ENCODE data around the gene SLC66A1.

SLC66A1 gene

GRCh38 chr1:19370453-19371170 is 58.5 kb downstream of the SLC66A1 start:
- Histone ChIP-seq H2AK5ac (ENCODE audit: low read length, severe bottlenecking) (no peak overlapping the region), H3K79me1 (replicated peaks; ENCODE audit: low read length, poor library complexity, severe bottlenecking) (peaks cover 67% of the 10 kb centered on the region), H3K27me3 (ENCODE audit: control insufficient read depth in 1 of 2, insufficient read depth in 1 of 2, low read length in 2 of 2) (no peaks in the 10 kb centered on the region), H3K23ac (ENCODE audit: low read length in 2 of 2) (peak overlapping the region in 1 of 2 experiments; percentile 32), H2BK15ac (ENCODE audit: low read depth, poor library complexity, severe bottlenecking) (no peak overlapping the region), H3K9me3 (ENCODE audit: control insufficient read depth, low read length) (no peaks in the 10 kb centered on the region), H3K4me3 (ENCODE audit: insufficient read depth in 1 of 2, low read depth in 1 of 2, low read length in 2 of 2) (no peak overlapping the region), H3K4me2 (ENCODE audit: low read length, poor library complexity, severe bottlenecking) (no peak overlapping the region), H3K18ac (ENCODE audit: low read depth in 1 of 2, low read length in 2 of 2) (peak overlapping the region in 1 of 2 experiments; percentile 11), H4K91ac (ENCODE audit: low read length) (no peak overlapping the region), H4K8ac (ENCODE audit: low read length) (no peak overlapping the region), H2BK12ac (ENCODE audit: low read length in 2 of 2) (no peak overlapping the region), H2AFZ (ENCODE audit: low read depth, low read length) (no peak overlapping the region), H2BK120ac (ENCODE audit: low read depth, low read length) (no peak overlapping the region), H3K36me3 (ENCODE audit: control insufficient read depth in 1 of 2, insufficient read depth in 2 of 2, low read depth in 1 of 2, low read length in 2 of 2) (peaks cover 54 to 78% of the 10 kb centered on the region in 2 experiments), H3K14ac (ENCODE audit: low read length in 2 of 2) (no peak overlapping the region), H3K4ac (ENCODE audit: low read depth in 1 of 2, low read length in 2 of 2) (no peak overlapping the region), H3K4me1 (ENCODE audit: control insufficient read depth, insufficient read depth, low read depth, low read length) (peaks cover 8% of the 10 kb centered on the region), H2BK5ac (ENCODE audit: low read depth, low read length, poor library complexity, severe bottlenecking) (no peak overlapping the region), H3K9ac (ENCODE audit: low read length) (no peak overlapping the region), H3K27ac (ENCODE audit: low read length, poor library complexity, severe bottlenecking) (no peak overlapping the region)
- DNase-seq: no peak
- 95% methylated on average over 11 of the region's 13 CpGs for WGBS

GRCh38 chr1:19371226-19372135 is 59.4 kb downstream of the SLC66A1 start:
- Histone ChIP-seq H3K9ac (ENCODE audit: low read length) (no peak overlapping the region), H4K91ac (ENCODE audit: low read length) (no peak overlapping the region), H2BK12ac (ENCODE audit: low read length in 2 of 2) (no peak overlapping the region), H3K14ac (ENCODE audit: low read length in 2 of 2) (no peak overlapping the region), H4K8ac (ENCODE audit: low read length) (no peak overlapping the region), H2AFZ (ENCODE audit: low read depth, low read length) (no peak overlapping the region), H3K27me3 (ENCODE audit: control insufficient read depth in 1 of 2, insufficient read depth in 1 of 2, low read length in 2 of 2) (no peaks in the 10 kb centered on the region), H3K27ac (ENCODE audit: low read length, poor library complexity, severe bottlenecking) (no peak overlapping the region), H2BK120ac (ENCODE audit: low read depth, low read length) (no peak overlapping the region), H3K9me3 (ENCODE audit: control insufficient read depth, low read length) (peaks cover 5% of the 10 kb centered on the region), H3K36me3 (ENCODE audit: control insufficient read depth in 1 of 2, insufficient read depth in 2 of 2, low read depth in 1 of 2, low read length in 2 of 2) (peaks cover 62 to 85% of the 10 kb centered on the region in 2 experiments), H2BK15ac (ENCODE audit: low read depth, poor library complexity, severe bottlenecking) (no peak overlapping the region), H2AK5ac (ENCODE audit: low read length, severe bottlenecking) (no peak overlapping the region), H3K23ac (ENCODE audit: low read length in 2 of 2) (no peak overlapping the region), H3K4me2 (ENCODE audit: low read length, poor library complexity, severe bottlenecking) (no peak overlapping the region), H2BK5ac (ENCODE audit: low read depth, low read length, poor library complexity, severe bottlenecking) (no peak overlapping the region), H3K4me3 (ENCODE audit: insufficient read depth in 1 of 2, low read depth in 1 of 2, low read length in 2 of 2) (no peak overlapping the region), H3K18ac (ENCODE audit: low read depth in 1 of 2, low read length in 2 of 2) (no peak overlapping the region), H3K4me1 (ENCODE audit: control insufficient read depth, insufficient read depth, low read depth, low read length) (peaks cover 8% of the 10 kb centered on the region), H3K79me1 (replicated peaks; ENCODE audit: low read length, poor library complexity, severe bottlenecking) (peaks cover 70% of the 10 kb centered on the region), H3K4ac (ENCODE audit: low read depth in 1 of 2, low read length in 2 of 2) (no peak overlapping the region)
- no peak for DNase-seq
- WGBS: 97% methylated on average over 22 of the region's 23 CpGs

GRCh38 chr1:19372136-19372514 is 60.0 kb downstream of the SLC66A1 start:
- no peaks in the 10 kb centered on the region for H3K27me3 ChIP-seq (ENCODE audit: control insufficient read depth in 1 of 2, insufficient read depth in 1 of 2, low read length in 2 of 2)
- no peak overlapping the region for H3K4me2 ChIP-seq (ENCODE audit: low read length, poor library complexity, severe bottlenecking)
- no peak for DNase-seq
- no peak overlapping the region for H2BK12ac ChIP-seq (ENCODE audit: low read length in 2 of 2)
- H3K4ac ChIP-seq (ENCODE audit: low read depth in 1 of 2, low read length in 2 of 2): no peak overlapping the region
- H3K14ac ChIP-seq (ENCODE audit: low read length in 2 of 2): no peak overlapping the region
- no peak overlapping the region for H3K27ac ChIP-seq (ENCODE audit: low read length, poor library complexity, severe bottlenecking)
- H2BK15ac ChIP-seq (ENCODE audit: low read depth, poor library complexity, severe bottlenecking): no peak overlapping the region
- H3K18ac ChIP-seq (ENCODE audit: low read depth in 1 of 2, low read length in 2 of 2): no peak overlapping the region
- no peak overlapping the region for H3K4me3 ChIP-seq (ENCODE audit: insufficient read depth in 1 of 2, low read depth in 1 of 2, low read length in 2 of 2)
- peaks cover 12% of the 10 kb centered on the region for H3K9me3 ChIP-seq (ENCODE audit: control insufficient read depth, low read length)
- H2AK5ac ChIP-seq (ENCODE audit: low read length, severe bottlenecking): no peak overlapping the region
- H4K91ac ChIP-seq (ENCODE audit: low read length): no peak overlapping the region
- H2AFZ ChIP-seq (ENCODE audit: low read depth, low read length): no peak overlapping the region
- 98% methylated on average over 5 of the region's 5 CpGs for WGBS
- peaks cover 68% of the 10 kb centered on the region for H3K79me1 ChIP-seq (replicated peaks; ENCODE audit: low read length, poor library complexity, severe bottlenecking)
- H4K8ac ChIP-seq (ENCODE audit: low read length): no peak overlapping the region
- no peak overlapping the region for H2BK5ac ChIP-seq (ENCODE audit: low read depth, low read length, poor library complexity, severe bottlenecking)
- no peak overlapping the region for H3K23ac ChIP-seq (ENCODE audit: low read length in 2 of 2)
- no peak overlapping the region for H2BK120ac ChIP-seq (ENCODE audit: low read depth, low read length)
- H3K9ac ChIP-seq (ENCODE audit: low read length): peak overlapping the region; percentile 66
- H3K36me3 ChIP-seq (ENCODE audit: control insufficient read depth in 1 of 2, insufficient read depth in 2 of 2, low read depth in 1 of 2, low read length in 2 of 2): peaks cover 63 to 85% of the 10 kb centered on the region in 2 experiments
- H3K4me1 ChIP-seq (ENCODE audit: control insufficient read depth, insufficient read depth, low read depth, low read length): peaks cover 5% of the 10 kb centered on the region

- H4K8ac ChIP-seq (ENCODE audit: low read length): no peak overlapping the region
- peaks cover 2% of the 10 kb centered on the region for H3K4me1 ChIP-seq (ENCODE audit: control insufficient read depth, insufficient read depth, low read depth, low read length)
- no peak overlapping the region for H2BK5ac ChIP-seq (ENCODE audit: low read depth, low read length, poor library complexity, severe bottlenecking)
- H3K4ac ChIP-seq (ENCODE audit: low read depth in 1 of 2, low read length in 2 of 2): no peak overlapping the region
- no peak overlapping the region for H2AFZ ChIP-seq (ENCODE audit: low read depth, low read length)
- peaks cover 13% of the 10 kb centered on the region for H3K9me3 ChIP-seq (ENCODE audit: control insufficient read depth, low read length)
- peaks cover 64 to 81% of the 10 kb centered on the region in 2 experiments for H3K36me3 ChIP-seq (ENCODE audit: control insufficient read depth in 1 of 2, insufficient read depth in 2 of 2, low read depth in 1 of 2, low read length in 2 of 2)
- H3K9ac ChIP-seq (ENCODE audit: low read length): peak overlapping the region; percentile 66
- no peak overlapping the region for H4K91ac ChIP-seq (ENCODE audit: low read length)
- H2BK120ac ChIP-seq (ENCODE audit: low read depth, low read length): no peak overlapping the region
- WGBS: 86% methylated on average over 6 of the region's 7 CpGs
- no peaks in the 10 kb centered on the region for H3K27me3 ChIP-seq (ENCODE audit: control insufficient read depth in 1 of 2, insufficient read depth in 1 of 2, low read length in 2 of 2)
- H3K27ac ChIP-seq (ENCODE audit: low read length, poor library complexity, severe bottlenecking): no peak overlapping the region
- no peak overlapping the region for H2AK5ac ChIP-seq (ENCODE audit: low read length, severe bottlenecking)
- no peak for DNase-seq
- no peak overlapping the region for H3K4me2 ChIP-seq (ENCODE audit: low read length, poor library complexity, severe bottlenecking)
- no peak overlapping the region for H2BK15ac ChIP-seq (ENCODE audit: low read depth, poor library complexity, severe bottlenecking)
- no peak overlapping the region for H3K23ac ChIP-seq (ENCODE audit: low read length in 2 of 2)
- H3K14ac ChIP-seq (ENCODE audit: low read length in 2 of 2): no peak overlapping the region
- H3K4me3 ChIP-seq (ENCODE audit: insufficient read depth in 1 of 2, low read depth in 1 of 2, low read length in 2 of 2): peak overlapping the region in 1 of 2 experiments; percentile 38
- no peak overlapping the region for H2BK12ac ChIP-seq (ENCODE audit: low read length in 2 of 2)
- peaks cover 68% of the 10 kb centered on the region for H3K79me1 ChIP-seq (replicated peaks; ENCODE audit: low read length, poor library complexity, severe bottlenecking)
- H3K18ac ChIP-seq (ENCODE audit: low read depth in 1 of 2, low read length in 2 of 2): no peak overlapping the region
Measured at GRCh38 chr1:19372602-19373001, 60.5 kb downstream of the SLC66A1 start.

Data from mesenchymal stem cell (in vitro differentiated cells and primary cell).